ENCODE data around the gene TYW1B. TPM values are rescaled to one million over a fixed set of nuclear protein-coding genes. Genes with fewer than 3 reads are reported as not detected.
"Not testable (repeated sequence)": the region's sequence is repeated elsewhere in the genome, so short reads cannot be mapped to it uniquely, and the experiment has no call there.

Gene TYW1B
- total RNA-seq, 1 experiment from 2014 or later = 1.7 TPM

GRCh38 chr7:72643708-72644107, 184.3 kb downstream of the TYW1B start:
- H3K36me3 Mint-ChIP-seq (ENCODE audit: insufficient read depth, unreplicated experiment); H3K27ac Mint-ChIP-seq (ENCODE audit: unreplicated experiment); CTCF ChIA-PET; DNase-seq; BruUV-seq (replicated peaks); H3K27me3 Mint-ChIP-seq (ENCODE audit: unreplicated experiment); H3K9me3 Mint-ChIP-seq (ENCODE audit: low read depth, unreplicated experiment); intact Hi-C loops (cut with micrococcal nuclease; ENCODE audit: unreplicated experiment); H3K4me1 Mint-ChIP-seq (ENCODE audit: low read depth, unreplicated experiment); H3K4me3 Mint-ChIP-seq (ENCODE audit: low read depth, unreplicated experiment): not testable (repeated sequence)

GRCh38 chr7:72641485-72642248, 186.3 kb downstream of the TYW1B start:
- intact Hi-C loops (cut with micrococcal nuclease; ENCODE audit: unreplicated experiment); H3K4me3 Mint-ChIP-seq (ENCODE audit: low read depth, unreplicated experiment); BruUV-seq (replicated peaks); H3K27ac Mint-ChIP-seq (ENCODE audit: unreplicated experiment); H3K36me3 Mint-ChIP-seq (ENCODE audit: insufficient read depth, unreplicated experiment); CTCF ChIA-PET; H3K9me3 Mint-ChIP-seq (ENCODE audit: low read depth, unreplicated experiment); H3K27me3 Mint-ChIP-seq (ENCODE audit: unreplicated experiment); DNase-seq; H3K4me1 Mint-ChIP-seq (ENCODE audit: low read depth, unreplicated experiment): not testable (repeated sequence)

- DNase-seq; CTCF ChIA-PET; H3K4me3 Mint-ChIP-seq (ENCODE audit: low read depth, unreplicated experiment); H3K27me3 Mint-ChIP-seq (ENCODE audit: unreplicated experiment); BruUV-seq (replicated peaks); H3K27ac Mint-ChIP-seq (ENCODE audit: unreplicated experiment); H3K4me1 Mint-ChIP-seq (ENCODE audit: low read depth, unreplicated experiment); intact Hi-C loops (cut with micrococcal nuclease; ENCODE audit: unreplicated experiment); H3K9me3 Mint-ChIP-seq (ENCODE audit: low read depth, unreplicated experiment); H3K36me3 Mint-ChIP-seq (ENCODE audit: insufficient read depth, unreplicated experiment): not testable (repeated sequence)
Measured at GRCh38 chr7:72640740-72641139, 187.3 kb downstream of the TYW1B start.

GRCh38 chr7:72635273-72635908, 192.6 kb downstream of the TYW1B start:
- H3K36me3 Mint-ChIP-seq (ENCODE audit: insufficient read depth, unreplicated experiment); intact Hi-C loops (cut with micrococcal nuclease; ENCODE audit: unreplicated experiment); BruUV-seq (replicated peaks); H3K27ac Mint-ChIP-seq (ENCODE audit: unreplicated experiment); H3K4me3 Mint-ChIP-seq (ENCODE audit: low read depth, unreplicated experiment); CTCF ChIA-PET; H3K27me3 Mint-ChIP-seq (ENCODE audit: unreplicated experiment); H3K4me1 Mint-ChIP-seq (ENCODE audit: low read depth, unreplicated experiment); H3K9me3 Mint-ChIP-seq (ENCODE audit: low read depth, unreplicated experiment); DNase-seq: not testable (repeated sequence)

- H3K9me3 Mint-ChIP-seq (ENCODE audit: low read depth, unreplicated experiment); CTCF ChIA-PET; intact Hi-C loops (cut with micrococcal nuclease; ENCODE audit: unreplicated experiment); H3K4me3 Mint-ChIP-seq (ENCODE audit: low read depth, unreplicated experiment); H3K36me3 Mint-ChIP-seq (ENCODE audit: insufficient read depth, unreplicated experiment); H3K27me3 Mint-ChIP-seq (ENCODE audit: unreplicated experiment); H3K27ac Mint-ChIP-seq (ENCODE audit: unreplicated experiment); BruUV-seq (replicated peaks); H3K4me1 Mint-ChIP-seq (ENCODE audit: low read depth, unreplicated experiment): not testable (repeated sequence)
- peak; percentile 2 for DNase-seq
Measured at GRCh38 chr7:72632765-72633292, 195.2 kb downstream of the TYW1B start.

GRCh38 chr7:72628375-72628774, 199.6 kb downstream of the TYW1B start:
- H3K4me1 Mint-ChIP-seq (ENCODE audit: low read depth, unreplicated experiment); H3K27ac Mint-ChIP-seq (ENCODE audit: unreplicated experiment); intact Hi-C loops (cut with micrococcal nuclease; ENCODE audit: unreplicated experiment); H3K27me3 Mint-ChIP-seq (ENCODE audit: unreplicated experiment); CTCF ChIA-PET; H3K36me3 Mint-ChIP-seq (ENCODE audit: insufficient read depth, unreplicated experiment); H3K9me3 Mint-ChIP-seq (ENCODE audit: low read depth, unreplicated experiment); H3K4me3 Mint-ChIP-seq (ENCODE audit: low read depth, unreplicated experiment); DNase-seq; BruUV-seq (replicated peaks): not testable (repeated sequence)

- H3K9me3 Mint-ChIP-seq (ENCODE audit: low read depth, unreplicated experiment); H3K27ac Mint-ChIP-seq (ENCODE audit: unreplicated experiment); H3K36me3 Mint-ChIP-seq (ENCODE audit: insufficient read depth, unreplicated experiment); BruUV-seq (replicated peaks); intact Hi-C loops (cut with micrococcal nuclease; ENCODE audit: unreplicated experiment); H3K4me3 Mint-ChIP-seq (ENCODE audit: low read depth, unreplicated experiment); DNase-seq; H3K27me3 Mint-ChIP-seq (ENCODE audit: unreplicated experiment); H3K4me1 Mint-ChIP-seq (ENCODE audit: low read depth, unreplicated experiment); CTCF ChIA-PET: not testable (repeated sequence)
Measured at GRCh38 chr7:72626428-72627011, 201.5 kb downstream of the TYW1B start.

- H3K4me1 Mint-ChIP-seq (ENCODE audit: low read depth, unreplicated experiment); H3K27me3 Mint-ChIP-seq (ENCODE audit: unreplicated experiment); intact Hi-C loops (cut with micrococcal nuclease; ENCODE audit: unreplicated experiment); CTCF ChIA-PET; DNase-seq; H3K27ac Mint-ChIP-seq (ENCODE audit: unreplicated experiment); H3K9me3 Mint-ChIP-seq (ENCODE audit: low read depth, unreplicated experiment); H3K36me3 Mint-ChIP-seq (ENCODE audit: insufficient read depth, unreplicated experiment); H3K4me3 Mint-ChIP-seq (ENCODE audit: low read depth, unreplicated experiment); BruUV-seq (replicated peaks): not testable (repeated sequence)
Measured at GRCh38 chr7:72625721-72626423, 202.1 kb downstream of the TYW1B start.

Data from Calu3 (cell line).